ENCODE measurements around the gene FOXP4. TPM values are rescaled to one million over a fixed set of nuclear protein-coding genes. Genes with fewer than 3 reads are reported as not detected.

Gene FOXP4
- total and polyA plus RNA-seq, 2 of the 13 experiments (the other 11 are each of a cell fraction or from before 2014, with no cell fraction given): 11.0 to 12.4 TPM

DNA sequence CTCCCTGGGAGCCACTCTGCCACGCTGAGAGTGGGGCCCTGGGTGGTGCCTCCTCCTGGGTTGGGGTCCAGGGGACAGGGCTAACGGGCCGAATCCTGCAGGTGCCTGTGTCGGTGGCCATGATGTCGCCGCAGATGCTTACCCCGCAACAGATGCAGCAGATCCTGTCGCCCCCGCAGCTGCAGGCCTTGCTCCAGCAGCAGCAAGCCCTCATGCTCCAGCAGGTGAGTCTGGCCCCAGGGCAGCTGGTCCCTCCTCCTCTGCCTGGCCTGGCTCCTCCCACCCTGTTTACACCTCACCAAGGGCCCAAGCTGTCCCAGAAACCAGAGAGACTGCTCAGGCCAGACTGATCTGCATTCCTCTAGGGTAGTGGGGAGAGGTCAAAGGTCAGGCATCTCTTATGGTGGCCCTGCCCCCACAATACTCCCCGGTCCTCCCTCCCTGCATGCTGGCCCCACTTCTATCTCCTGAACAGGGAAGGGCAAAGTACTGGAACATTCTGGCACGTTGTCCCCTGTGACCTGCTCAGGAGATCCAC is 38.6 kb downstream of the FOXP4 start (continued):
- TF ChIP-seq, protein P1, sequence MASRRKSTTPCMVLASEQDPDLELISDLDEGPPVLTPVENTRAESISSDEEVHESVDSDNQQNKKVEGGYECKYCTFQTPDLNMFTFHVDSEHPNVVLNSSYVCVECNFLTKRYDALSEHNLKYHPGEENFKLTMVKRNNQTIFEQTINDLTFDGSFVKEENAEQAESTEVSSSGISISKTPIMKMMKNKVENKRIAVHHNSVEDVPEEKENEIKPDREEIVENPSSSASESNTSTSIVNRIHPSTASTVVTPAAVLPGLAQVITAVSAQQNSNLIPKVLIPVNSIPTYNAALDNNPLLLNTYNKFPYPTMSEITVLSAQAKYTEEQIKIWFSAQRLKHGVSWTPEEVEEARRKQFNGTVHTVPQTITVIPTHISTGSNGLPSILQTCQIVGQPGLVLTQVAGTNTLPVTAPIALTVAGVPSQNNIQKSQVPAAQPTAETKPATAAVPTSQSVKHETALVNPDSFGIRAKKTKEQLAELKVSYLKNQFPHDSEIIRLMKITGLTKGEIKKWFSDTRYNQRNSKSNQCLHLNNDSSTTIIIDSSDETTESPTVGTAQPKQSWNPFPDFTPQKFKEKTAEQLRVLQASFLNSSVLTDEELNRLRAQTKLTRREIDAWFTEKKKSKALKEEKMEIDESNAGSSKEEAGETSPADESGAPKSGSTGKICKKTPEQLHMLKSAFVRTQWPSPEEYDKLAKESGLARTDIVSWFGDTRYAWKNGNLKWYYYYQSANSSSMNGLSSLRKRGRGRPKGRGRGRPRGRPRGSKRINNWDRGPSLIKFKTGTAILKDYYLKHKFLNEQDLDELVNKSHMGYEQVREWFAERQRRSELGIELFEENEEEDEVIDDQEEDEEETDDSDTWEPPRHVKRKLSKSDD (CRISPR knock-in tag; IDR thresholded peaks at IDR 0.05; ENCODE audit: low read depth): no peak
- TF ChIP-seq ZNF550 (CRISPR knock-in tag; IDR thresholded peaks at IDR 0.05; ENCODE audit: borderline replicate concordance): no peak
- TF ChIP-seq, protein P2, sequence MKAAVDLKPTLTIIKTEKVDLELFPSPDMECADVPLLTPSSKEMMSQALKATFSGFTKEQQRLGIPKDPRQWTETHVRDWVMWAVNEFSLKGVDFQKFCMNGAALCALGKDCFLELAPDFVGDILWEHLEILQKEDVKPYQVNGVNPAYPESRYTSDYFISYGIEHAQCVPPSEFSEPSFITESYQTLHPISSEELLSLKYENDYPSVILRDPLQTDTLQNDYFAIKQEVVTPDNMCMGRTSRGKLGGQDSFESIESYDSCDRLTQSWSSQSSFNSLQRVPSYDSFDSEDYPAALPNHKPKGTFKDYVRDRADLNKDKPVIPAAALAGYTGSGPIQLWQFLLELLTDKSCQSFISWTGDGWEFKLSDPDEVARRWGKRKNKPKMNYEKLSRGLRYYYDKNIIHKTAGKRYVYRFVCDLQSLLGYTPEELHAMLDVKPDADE (CRISPR knock-in tag; IDR thresholded peaks at IDR 0.05): no peak
- TF ChIP-seq CEBPG (CRISPR knock-in tag; IDR thresholded peaks at IDR 0.05): no peak
- no peak for TF ChIP-seq ZSCAN20 (CRISPR knock-in tag; IDR thresholded peaks at IDR 0.05; ENCODE audit: borderline replicate concordance)
- TF ChIP-seq, protein P3, sequence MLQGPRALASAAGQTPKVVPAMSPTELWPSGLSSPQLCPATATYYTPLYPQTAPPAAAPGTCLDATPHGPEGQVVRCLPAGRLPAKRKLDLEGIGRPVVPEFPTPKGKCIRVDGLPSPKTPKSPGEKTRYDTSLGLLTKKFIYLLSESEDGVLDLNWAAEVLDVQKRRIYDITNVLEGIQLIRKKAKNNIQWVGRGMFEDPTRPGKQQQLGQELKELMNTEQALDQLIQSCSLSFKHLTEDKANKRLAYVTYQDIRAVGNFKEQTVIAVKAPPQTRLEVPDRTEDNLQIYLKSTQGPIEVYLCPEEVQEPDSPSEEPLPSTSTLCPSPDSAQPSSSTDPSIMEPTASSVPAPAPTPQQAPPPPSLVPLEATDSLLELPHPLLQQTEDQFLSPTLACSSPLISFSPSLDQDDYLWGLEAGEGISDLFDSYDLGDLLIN (CRISPR knock-in tag; IDR thresholded peaks at IDR 0.05; ENCODE audit: borderline replicate concordance): no peak
- TF ChIP-seq ZZZ3 (CRISPR knock-in tag; IDR thresholded peaks at IDR 0.05; ENCODE audit: borderline replicate concordance): no peak
- no peak for TF ChIP-seq ZFY (CRISPR knock-in tag; IDR thresholded peaks at IDR 0.05)
- TF ChIP-seq JARID2 (CRISPR knock-in tag; IDR thresholded peaks at IDR 0.05; ENCODE audit: insufficient replicate concordance): no peak
- TF ChIP-seq, protein P4, sequence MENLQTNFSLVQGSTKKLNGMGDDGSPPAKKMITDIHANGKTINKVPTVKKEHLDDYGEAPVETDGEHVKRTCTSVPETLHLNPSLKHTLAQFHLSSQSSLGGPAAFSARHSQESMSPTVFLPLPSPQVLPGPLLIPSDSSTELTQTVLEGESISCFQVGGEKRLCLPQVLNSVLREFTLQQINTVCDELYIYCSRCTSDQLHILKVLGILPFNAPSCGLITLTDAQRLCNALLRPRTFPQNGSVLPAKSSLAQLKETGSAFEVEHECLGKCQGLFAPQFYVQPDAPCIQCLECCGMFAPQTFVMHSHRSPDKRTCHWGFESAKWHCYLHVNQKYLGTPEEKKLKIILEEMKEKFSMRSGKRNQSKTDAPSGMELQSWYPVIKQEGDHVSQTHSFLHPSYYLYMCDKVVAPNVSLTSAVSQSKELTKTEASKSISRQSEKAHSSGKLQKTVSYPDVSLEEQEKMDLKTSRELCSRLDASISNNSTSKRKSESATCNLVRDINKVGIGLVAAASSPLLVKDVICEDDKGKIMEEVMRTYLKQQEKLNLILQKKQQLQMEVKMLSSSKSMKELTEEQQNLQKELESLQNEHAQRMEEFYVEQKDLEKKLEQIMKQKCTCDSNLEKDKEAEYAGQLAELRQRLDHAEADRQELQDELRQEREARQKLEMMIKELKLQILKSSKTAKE (CRISPR knock-in tag; IDR thresholded peaks at IDR 0.05; ENCODE audit: borderline replicate concordance): 0 out of 2 replicates have a peak, but pooled peaks have one; percentile 33
- no peak for TF ChIP-seq ZNF891 (CRISPR knock-in tag; IDR thresholded peaks at IDR 0.05)
- TF ChIP-seq KAT8 (CRISPR knock-in tag; IDR thresholded peaks at IDR 0.05): no peak
- no peak for TF ChIP-seq ZFYVE20 (CRISPR knock-in tag; IDR thresholded peaks at IDR 0.05; ENCODE audit: borderline replicate concordance, low read depth)
- no peak for TF ChIP-seq ZNF607 (CRISPR knock-in tag; IDR thresholded peaks at IDR 0.05; ENCODE audit: borderline replicate concordance)
- TF ChIP-seq, protein P5, sequence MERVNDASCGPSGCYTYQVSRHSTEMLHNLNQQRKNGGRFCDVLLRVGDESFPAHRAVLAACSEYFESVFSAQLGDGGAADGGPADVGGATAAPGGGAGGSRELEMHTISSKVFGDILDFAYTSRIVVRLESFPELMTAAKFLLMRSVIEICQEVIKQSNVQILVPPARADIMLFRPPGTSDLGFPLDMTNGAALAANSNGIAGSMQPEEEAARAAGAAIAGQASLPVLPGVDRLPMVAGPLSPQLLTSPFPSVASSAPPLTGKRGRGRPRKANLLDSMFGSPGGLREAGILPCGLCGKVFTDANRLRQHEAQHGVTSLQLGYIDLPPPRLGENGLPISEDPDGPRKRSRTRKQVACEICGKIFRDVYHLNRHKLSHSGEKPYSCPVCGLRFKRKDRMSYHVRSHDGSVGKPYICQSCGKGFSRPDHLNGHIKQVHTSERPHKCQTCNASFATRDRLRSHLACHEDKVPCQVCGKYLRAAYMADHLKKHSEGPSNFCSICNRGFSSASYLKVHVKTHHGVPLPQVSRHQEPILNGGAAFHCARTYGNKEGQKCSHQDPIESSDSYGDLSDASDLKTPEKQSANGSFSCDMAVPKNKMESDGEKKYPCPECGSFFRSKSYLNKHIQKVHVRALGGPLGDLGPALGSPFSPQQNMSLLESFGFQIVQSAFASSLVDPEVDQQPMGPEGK (CRISPR knock-in tag; IDR thresholded peaks at IDR 0.05): 0 out of 2 replicates have a peak, but pooled peaks have one; percentile 9
- TF ChIP-seq SALL1 (CRISPR knock-in tag; IDR thresholded peaks at IDR 0.05): peak; percentile 24; the same call in 1 of the 2 replicates
- TF ChIP-seq CBX5 (CRISPR knock-in tag; IDR thresholded peaks at IDR 0.05; ENCODE audit: borderline replicate concordance): no peak
- no peak for TF ChIP-seq SNAI1 (CRISPR knock-in tag; IDR thresholded peaks at IDR 0.05; ENCODE audit: borderline replicate concordance)

Measured in HepG2 (cell line).